Right atrium auricular region (tissue), 2 donors: ENCODE measurements around the gene DAZAP2. TPM values are rescaled to one million over a fixed set of nuclear protein-coding genes. Genes with fewer than 3 reads are reported as not detected.
"Not testable (repeated sequence)": the region's sequence is repeated elsewhere in the genome, so short reads cannot be mapped to it uniquely, and the experiment has no call there.

Experiments
- DNase-seq: peaks from one replicate; pipeline ENCODE4 v3.0.0-alpha.2; 2019; ENCODE audit warnings: low spot score
- H3K27ac ChIP-seq, 2 donors: fragments of 200-600 bp; sonication (generic); 1 replicate in 1 of 2; 2 replicates in 1 of 2; pipeline ENCODE4 v1.5.1; 2016 to 2019
- H3K27me3 ChIP-seq, 2 donors: fragments of 200-600 bp; sonication (generic); one replicate each; pipeline versions ENCODE4 v1.5.1 to v1.6.0; 2017 to 2019
- H3K36me3 ChIP-seq: fragments of 200-600 bp; sonication (generic); one replicate; pipeline ENCODE4 v1.5.1; 2016
- H3K4me1 ChIP-seq, 2 donors: fragments of 200-600 bp; sonication (generic); one replicate each; pipeline versions ENCODE4 v1.5.1 to v1.6.0; 2017 to 2019
- H3K4me3 ChIP-seq, 2 donors: fragments of 200-600 bp; sonication (generic); 1 replicate in 1 of 2; 2 replicates in 1 of 2; pipeline ENCODE4 v1.5.1; 2017 to 2019; ENCODE audit warnings: mild to moderate bottlenecking in 1 of 2, moderate library complexity in 1 of 2
- H3K9me3 ChIP-seq, 2 donors: fragments of 200-600 bp; sonication (generic); one replicate each; pipeline ENCODE4 v1.5.1; 2019
- CTCF ChIP-seq, 2 donors: fragments of 200-600 bp; sonication (generic); IDR thresholded peaks; one replicate each; pipeline ENCODE4 v1.5.1; 2019; ENCODE audit warnings: antibody characterized with exemption in 2 of 2
- total RNA-seq, 2 donors: library from RNA; depleted of rRNA; stranded (reverse); fragments of >200 nt; gene quantifications; one replicate each; pipeline ENCODE4 v1.1.0, GENCODE V29; 2016

The DAZAP2 gene
- total RNA-seq, 2 donors from 2014 or later = 193 to 309 TPM

GRCh38 chr12:51270067-51270950 is 31.7 kb downstream of the DAZAP2 start, which contains the start of gene SMAGP:
Gene SMAGP (minus strand): TSS chr12:51270415. CDS start chr12:51269278, 1,137 bp downstream.
- H3K4me3 ChIP-seq = peak within 1 kb of the TSS; percentile 66 to 73
- TF ChIP-seq CTCF (IDR thresholded peaks at IDR 0.05) = no peak
- DNase-seq = peak; percentile 60
- H3K9me3 ChIP-seq = no peaks in the 10 kb centered on the region
- peak within 1 kb of the TSS; percentile 56 to 75 for H3K27ac ChIP-seq
- no peaks in the 10 kb centered on the region for H3K4me1 ChIP-seq
- no peaks in the 10 kb centered on the region for H3K27me3 ChIP-seq
- no peaks in the 10 kb centered on the region for H3K36me3 ChIP-seq

- TF ChIP-seq CTCF (IDR thresholded peaks at IDR 0.05) = no peak
- H3K4me3 ChIP-seq = peak overlapping the region; percentile 66 to 73
- no peaks in the 10 kb centered on the region for H3K4me1 ChIP-seq
- no peak for DNase-seq
- H3K9me3 ChIP-seq = no peaks in the 10 kb centered on the region
- H3K36me3 ChIP-seq = no peaks in the 10 kb centered on the region
- H3K27me3 ChIP-seq = no peaks in the 10 kb centered on the region
- H3K27ac ChIP-seq = peak overlapping the region; percentile 56 to 75
Observed at GRCh38 chr12:51270951-51271518, 32.4 kb downstream of the DAZAP2 start.

GRCh38 chr12:51272810-51273209 is 34.2 kb downstream of the DAZAP2 start:
- not testable (repeated sequence) for H3K27me3 ChIP-seq, H3K9me3 ChIP-seq, H3K4me3 ChIP-seq, DNase-seq, H3K27ac ChIP-seq, H3K36me3 ChIP-seq, H3K4me1 ChIP-seq

GRCh38 chr12:51275088-51275487 is 36.5 kb downstream of the DAZAP2 start:
- DNase-seq = no peak
- Histone ChIP-seq H3K27me3 (no peaks in the 10 kb centered on the region), H3K4me1 (no peaks in the 10 kb centered on the region), H3K9me3 (no peaks in the 10 kb centered on the region), H3K27ac (no peak overlapping the region), H3K4me3 (no peak overlapping the region), H3K36me3 (no peaks in the 10 kb centered on the region)
- no peak for TF ChIP-seq CTCF (IDR thresholded peaks at IDR 0.05)

GRCh38 chr12:51281202-51281924 is 42.7 kb downstream of the DAZAP2 start:
- Histone ChIP-seq H3K27me3 (no peaks in the 10 kb centered on the region), H3K9me3 (no peaks in the 10 kb centered on the region), H3K4me3 (no peak overlapping the region), H3K36me3 (no peaks in the 10 kb centered on the region), H3K4me1 (no peaks in the 10 kb centered on the region), H3K27ac (no peak overlapping the region)
- DNase-seq = no peak
- TF ChIP-seq CTCF (IDR thresholded peaks at IDR 0.05) = no peak

GRCh38 chr12:51285843-51286242 is 47.2 kb downstream of the DAZAP2 start:
- Histone ChIP-seq H3K9me3 (no peaks in the 10 kb centered on the region), H3K36me3 (no peaks in the 10 kb centered on the region), H3K27me3 (no peaks in the 10 kb centered on the region), H3K27ac (no peak overlapping the region), H3K4me1 (no peaks in the 10 kb centered on the region), H3K4me3 (no peak overlapping the region)
- no peak for TF ChIP-seq CTCF (IDR thresholded peaks at IDR 0.05)
- no peak for DNase-seq

GRCh38 chr12:51291603-51292513 is 53.2 kb downstream of the DAZAP2 start:
- H3K4me3 ChIP-seq, H3K9me3 ChIP-seq, H3K27me3 ChIP-seq, DNase-seq, H3K4me1 ChIP-seq, H3K27ac ChIP-seq, H3K36me3 ChIP-seq: not testable (repeated sequence)
